Fibroblast of lung (primary cell): ENCODE results near the gene MPPED2. TPM values are rescaled to one million over a fixed set of nuclear protein-coding genes. Genes with fewer than 3 reads are reported as not detected.

Experiments
- DNase-seq, 2 donors: peaks; one replicate each; pipeline versions ENCODE4 v3.0.0 to v3.0.0-alpha.2; 2010; ENCODE audit warnings: low read depth in 2 of 2
- H2AFZ ChIP-seq: 2 replicates; pipeline ENCODE4 v1.5.1; 2012; ENCODE audit warnings: low read length, control low read depth, inconsistent platforms
- H3K27ac ChIP-seq: 2 replicates; pipeline ENCODE4 v1.5.1; 2011; ENCODE audit warnings: low read length, control low read depth; ENCODE audit not compliant: insufficient read depth
- H3K27me3 ChIP-seq: 2 replicates; pipeline ENCODE4 v1.5.1; 2011; ENCODE audit warnings: mild to moderate bottlenecking, low read length; ENCODE audit not compliant: control insufficient read depth, insufficient read depth
- H3K36me3 ChIP-seq: 2 replicates; pipeline ENCODE4 v1.5.1; 2011; ENCODE audit warnings: low read length; ENCODE audit not compliant: control insufficient read depth, insufficient read depth
- H3K4me1 ChIP-seq: 2 replicates; pipeline ENCODE4 v1.5.1; 2011; ENCODE audit warnings: low read length; ENCODE audit not compliant: control insufficient read depth, insufficient read depth; ENCODE audit errors: extremely low read depth
- H3K4me2 ChIP-seq: 2 replicates; pipeline ENCODE4 v1.5.1; 2011; ENCODE audit warnings: low read length, control low read depth; ENCODE audit not compliant: insufficient read depth; ENCODE audit errors: extremely low read depth
- H3K4me3 ChIP-seq, 4 experiments: fragments of 200-600 bp in 1 of 4; sonication (generic) in 1 of 4; replicated peaks in 1 of 4; 2 replicates each; pipeline ENCODE4 v1.5.1; 2011 to 2016; ENCODE audit warnings: low read length in 4 of 4, low read depth in 3 of 4, mild to moderate bottlenecking in 3 of 4, control low read depth in 2 of 4, inconsistent platforms in 1 of 4, mixed read lengths in 1 of 4; ENCODE audit not compliant: insufficient read depth in 1 of 4; ENCODE audit errors: control extremely low read depth in 1 of 4
- H3K79me2 ChIP-seq: 2 replicates; pipeline ENCODE4 v1.5.1; 2012; ENCODE audit warnings: mild to moderate bottlenecking, low read length, inconsistent platforms; ENCODE audit not compliant: control insufficient read depth, insufficient read depth
- H3K9ac ChIP-seq: 2 replicates; pipeline ENCODE4 v1.5.1; 2011; ENCODE audit warnings: mild to moderate bottlenecking, low read length, control low read depth; ENCODE audit not compliant: insufficient read depth
- H3K9me3 ChIP-seq: 2 replicates; pipeline ENCODE4 v1.5.1; 2012; ENCODE audit warnings: low read depth, low read length; ENCODE audit not compliant: control insufficient read depth, insufficient read depth
- H4K20me1 ChIP-seq: 2 replicates; pipeline ENCODE4 v1.5.1; 2011; ENCODE audit warnings: low read length; ENCODE audit not compliant: control insufficient read depth, insufficient read depth; ENCODE audit errors: extremely low read depth
- CTCF ChIP-seq, 2 donors: IDR thresholded peaks in 1 of 2; conservative IDR thresholded peaks in 1 of 2; 1 replicate in 1 of 2; 2 replicates in 1 of 2; pipeline ENCODE4 v1.5.1; 2011 to 2012; ENCODE audit warnings: low read length in 2 of 2, control low read depth in 1 of 2, inconsistent platforms in 1 of 2, low read depth in 1 of 2, mild to moderate bottlenecking in 1 of 2
- EZH2 ChIP-seq: IDR thresholded peaks from 2 replicates; pipeline ENCODE4 v1.5.1; 2012; ENCODE audit warnings: low read length, control low read depth, mild to moderate bottlenecking; ENCODE audit errors: missing control alignments
- polyA plus RNA-seq, 2 donors: library from polyadenylated mRNA; depleted of rRNA in 1 of 2; stranded (reverse) in 1 of 2; unstranded in 1 of 2; fragments of >200 nt; gene quantifications; 2 replicates each; pipeline ENCODE4 v1.2.1, GENCODE V29; 2011 to 2012; ENCODE audit warnings: missing spikeins in 1 of 2
- total RNA-seq: library from RNA; depleted of rRNA; stranded (reverse); fragments of >200 nt; gene quantifications from 2 replicates; pipeline ENCODE4 v1.2.1, GENCODE V29; 2014

The MPPED2 gene
- total and polyA plus RNA-seq, 2 donors (not counting 1 experiment from before 2014, with no cell fraction given) = under 0.01 to 0.02 TPM

- H3K9ac ChIP-seq = no peak overlapping the region
- no peaks in the 10 kb centered on the region for H3K27me3 ChIP-seq
- DNase-seq = no peak
- H3K4me2 ChIP-seq = no peak overlapping the region
- no peak overlapping the region for H3K4me3 ChIP-seq
- no peaks in the 10 kb centered on the region for H4K20me1 ChIP-seq
- no peak for TF ChIP-seq EZH2
- TF ChIP-seq CTCF (conservative IDR thresholded peaks at IDR 0.05 in 1 of 2, IDR thresholded peaks at IDR 0.05 in 1 of 2; ENCODE audit: low read depth in 1 of 2, low read length in 2 of 2) = no peak
- no peaks in the 10 kb centered on the region for H3K4me1 ChIP-seq
- no peak overlapping the region for H2AFZ ChIP-seq
- no peaks in the 10 kb centered on the region for H3K9me3 ChIP-seq
- H3K79me2 ChIP-seq = no peaks in the 10 kb centered on the region
- H3K36me3 ChIP-seq = no peaks in the 10 kb centered on the region
- H3K27ac ChIP-seq = no peak overlapping the region
Measured at GRCh38 chr11:30435488-30435887, 150.7 kb downstream of the MPPED2 start.

GRCh38 chr11:30434901-30435300 lies 151.3 kb downstream of the MPPED2 start:
- Histone ChIP-seq H3K79me2 (no peaks in the 10 kb centered on the region), H3K36me3 (no peaks in the 10 kb centered on the region), H3K4me3 (no peak overlapping the region), H3K4me2 (no peak overlapping the region), H3K9me3 (no peaks in the 10 kb centered on the region), H3K27ac (no peak overlapping the region), H2AFZ (no peak overlapping the region), H4K20me1 (no peaks in the 10 kb centered on the region), H3K9ac (no peak overlapping the region), H3K27me3 (no peaks in the 10 kb centered on the region), H3K4me1 (no peaks in the 10 kb centered on the region)
- TF ChIP-seq CTCF (conservative IDR thresholded peaks at IDR 0.05 in 1 of 2, IDR thresholded peaks at IDR 0.05 in 1 of 2; ENCODE audit: low read depth in 1 of 2, low read length in 2 of 2) (no peak), EZH2 (no peak)
- no peak for DNase-seq

- peak in 1 of 2 donors; percentile 3 for DNase-seq
- Histone ChIP-seq H2AFZ (no peak overlapping the region), H3K27me3 (no peaks in the 10 kb centered on the region), H3K79me2 (no peaks in the 10 kb centered on the region), H3K4me2 (no peak overlapping the region), H3K4me3 (no peak overlapping the region), H3K27ac (no peak overlapping the region), H4K20me1 (no peaks in the 10 kb centered on the region), H3K9me3 (no peaks in the 10 kb centered on the region), H3K4me1 (no peaks in the 10 kb centered on the region), H3K36me3 (no peaks in the 10 kb centered on the region), H3K9ac (no peak overlapping the region)
- TF ChIP-seq EZH2 (no peak), CTCF (conservative IDR thresholded peaks at IDR 0.05 in 1 of 2, IDR thresholded peaks at IDR 0.05 in 1 of 2; ENCODE audit: low read depth in 1 of 2, low read length in 2 of 2) (no peak)
Measured at GRCh38 chr11:30433831-30434230, 152.3 kb downstream of the MPPED2 start.
